IMR-90 (cell line): Measurements from ENCODE around the gene C3orf85. TPM values are rescaled to one million over a fixed set of nuclear protein-coding genes. Genes with fewer than 3 reads are reported as not detected.

Source experiments
- ATAC-seq: fragments of 200-7000 bp; cut with Tn5 transposase; 2 replicates; pipeline ENCODE4 v1.9.1; 2020; ENCODE audit warnings: low read depth, mild to moderate bottlenecking, moderate library complexity
- BruUV-seq: library from RNA; stranded (reverse); fragments of 400-500 nt; replicated peaks from 2 replicates; lab custom pipeline; 2021; lab: Mats Ljungman, UMichigan
- CTCF ChIA-PET: fragments of 300-600 bp; formaldehyde crosslinking; extraction: SDS; loops from one replicate; lab custom pipeline; 2021; ENCODE audit warnings: antibody characterized with exemption; lab: Yijun Ruan, JAX
- POLR2A ChIA-PET: fragments of 300-600 bp; sonication (Branson Sonifier 250); formaldehyde crosslinking; loops from one replicate; lab custom pipeline; 2022; ENCODE audit warnings: antibody characterized with exemption; ENCODE audit not compliant: unreplicated experiment; lab: Charles Lee
- DNase-seq: peaks from one replicate; pipeline ENCODE4 v3.0.0; 2013
- H2AFZ ChIP-seq: replicated peaks from 2 replicates; pipeline ENCODE3; 2013; ENCODE audit warnings: low read length, mild to moderate bottlenecking; ENCODE audit not compliant: poor library complexity
- H2AK5ac ChIP-seq: 2 replicates; pipeline ENCODE4 v1.6.1; 2013; ENCODE audit warnings: low read depth, low read length, inconsistent platforms
- H2AK9ac ChIP-seq: replicated peaks from 2 replicates; pipeline ENCODE3; 2013; ENCODE audit warnings: mild to moderate bottlenecking, low read depth, low read length, moderate library complexity; ENCODE audit not compliant: poor library complexity
- H2BK120ac ChIP-seq: 2 replicates; pipeline ENCODE4 v1.6.1; 2013; ENCODE audit warnings: low read depth, low read length, inconsistent platforms
- H2BK15ac ChIP-seq: 3 replicates; pipeline ENCODE4 v1.6.1; 2013; ENCODE audit warnings: low read depth, low read length, inconsistent platforms
- H2BK20ac ChIP-seq: 2 replicates; pipeline ENCODE4 v1.6.1; 2013; ENCODE audit warnings: low read depth, mild to moderate bottlenecking, inconsistent platforms, low read length, moderate library complexity
- H2BK5ac ChIP-seq: 2 replicates; pipeline ENCODE4 v1.6.1; 2013; ENCODE audit warnings: mild to moderate bottlenecking, low read depth, low read length, inconsistent platforms; ENCODE audit not compliant: poor library complexity, severe bottlenecking
- H3K14ac ChIP-seq: replicated peaks from 2 replicates; pipeline ENCODE4 v1.6.1; 2013; ENCODE audit warnings: low read depth, low read length, inconsistent platforms
- H3K18ac ChIP-seq: 2 replicates; pipeline ENCODE4 v1.6.1; 2013; ENCODE audit warnings: low read depth, low read length, control low read depth
- H3K23ac ChIP-seq: 2 replicates; pipeline ENCODE4 v1.6.1; 2013; ENCODE audit warnings: low read depth, low read length, inconsistent platforms
- H3K27ac ChIP-seq: 2 replicates; pipeline ENCODE4 v1.5.1; 2013; ENCODE audit warnings: mild to moderate bottlenecking, control low read depth, low read length; ENCODE audit not compliant: insufficient read depth
- H3K27me3 ChIP-seq: 2 replicates; pipeline ENCODE4 v1.6.1; 2013; ENCODE audit warnings: low read length; ENCODE audit not compliant: control insufficient read depth, insufficient read depth
- H3K36me3 ChIP-seq: 2 replicates; pipeline ENCODE4 v1.6.1; 2013; ENCODE audit warnings: low read length, mixed read lengths; ENCODE audit not compliant: control insufficient read depth, insufficient read depth
- H3K4ac ChIP-seq: 2 replicates; pipeline ENCODE4 v1.6.1; 2013; ENCODE audit warnings: low read depth, low read length, inconsistent platforms
- H3K4me1 ChIP-seq: 2 replicates; pipeline ENCODE4 v1.6.1; 2013; ENCODE audit warnings: low read length, mixed read lengths; ENCODE audit not compliant: control insufficient read depth, insufficient read depth
- H3K4me2 ChIP-seq: 2 replicates; pipeline ENCODE4 v1.6.1; 2013; ENCODE audit warnings: low read depth, mild to moderate bottlenecking, control low read depth, low read length, moderate library complexity
- H3K4me3 ChIP-seq: 2 replicates; pipeline ENCODE4 v1.5.1; 2013; ENCODE audit warnings: low read depth, mild to moderate bottlenecking, control low read depth, low read length, moderate library complexity; ENCODE audit not compliant: insufficient read depth
- H3K56ac ChIP-seq: 2 replicates; pipeline ENCODE4 v1.6.1; 2013; ENCODE audit warnings: low read length, inconsistent platforms; ENCODE audit not compliant: insufficient read depth; ENCODE audit errors: extremely low read depth
- H3K79me1 ChIP-seq, 2 experiments: 2 replicates each; pipeline ENCODE4 v1.6.1; 2013; ENCODE audit warnings: low read length in 2 of 2, inconsistent platforms in 1 of 2, low read depth in 1 of 2
- H3K9ac ChIP-seq: 2 replicates; pipeline ENCODE4 v1.6.1; 2013; ENCODE audit warnings: low read depth, low read length, control low read depth
- H3K9me1 ChIP-seq: 2 replicates; pipeline ENCODE4 v1.6.1; 2013; ENCODE audit warnings: low read length, inconsistent platforms; ENCODE audit not compliant: insufficient read depth
- H3K9me3 ChIP-seq: 2 replicates; pipeline ENCODE4 v1.6.1; 2013; ENCODE audit warnings: low read length; ENCODE audit not compliant: control insufficient read depth, insufficient read depth
- H4K20me1 ChIP-seq: 2 replicates; pipeline ENCODE4 v1.6.1; 2013; ENCODE audit warnings: low read length, inconsistent platforms; ENCODE audit not compliant: insufficient read depth
- H4K5ac ChIP-seq: 2 replicates; pipeline ENCODE4 v1.6.1; 2013; ENCODE audit warnings: mild to moderate bottlenecking, low read depth, low read length, control low read depth
- H4K8ac ChIP-seq, 2 experiments: 2 replicates each; pipeline ENCODE4 v1.6.1; 2013; ENCODE audit warnings: low read depth in 2 of 2, low read length in 2 of 2, control low read depth in 1 of 2, inconsistent platforms in 1 of 2
- H4K91ac ChIP-seq: 2 replicates; pipeline ENCODE4 v1.6.1; 2013; ENCODE audit warnings: low read depth, low read length, inconsistent platforms; ENCODE audit not compliant: insufficient read depth
- CHD1 ChIP-seq: IDR thresholded peaks from 2 replicates; pipeline ENCODE4 v1.6.1; 2012; ENCODE audit warnings: low read depth, low read length, improper control_type of control experiment
- ELK1 ChIP-seq: fragments of 150-350 bp; IDR thresholded peaks from 2 replicates; pipeline ENCODE4 v1.6.1; 2016; ENCODE audit warnings: low read depth, mild to moderate bottlenecking, low read length, moderate library complexity, borderline replicate concordance
- FOS ChIP-seq: fragments of 150-350 bp; IDR thresholded peaks from 2 replicates; pipeline ENCODE4 v1.6.1; 2016; ENCODE audit warnings: low read depth, low read length
- MAFK ChIP-seq: IDR thresholded peaks from 2 replicates; pipeline ENCODE4 v1.6.1; 2012; ENCODE audit warnings: low read depth, low read length, improper control_type of control experiment
- MAZ ChIP-seq: IDR thresholded peaks from 2 replicates; pipeline ENCODE4 v1.6.1; 2012; ENCODE audit warnings: low read depth, mild to moderate bottlenecking, low read length, improper control_type of control experiment, moderate library complexity, borderline replicate concordance
- MXI1 ChIP-seq: IDR thresholded peaks from 2 replicates; pipeline ENCODE4 v1.6.1; 2012; ENCODE audit warnings: low read depth, mild to moderate bottlenecking, low read length, moderate library complexity, borderline replicate concordance
- NFE2L2 ChIP-seq: fragments of 150-350 bp; IDR thresholded peaks from 2 replicates; pipeline ENCODE4 v1.6.1; 2016; ENCODE audit warnings: low read depth, mild to moderate bottlenecking, low read length
- POLR2A ChIP-seq: IDR thresholded peaks from 2 replicates; pipeline ENCODE4 v1.6.1; 2012; ENCODE audit warnings: mild to moderate bottlenecking, low read depth, low read length
- RAD21 ChIP-seq: IDR thresholded peaks from 2 replicates; pipeline ENCODE4 v1.6.1; 2012; ENCODE audit warnings: low read length, improper control_type of control experiment
- RFX5 ChIP-seq: IDR thresholded peaks from 2 replicates; pipeline ENCODE4 v1.8.0; 2012; ENCODE audit warnings: low read depth, mild to moderate bottlenecking, low read length, moderate library complexity
- USF2 ChIP-seq: fragments of 150-350 bp; IDR thresholded peaks from 2 replicates; pipeline ENCODE4 v1.6.1; 2017; ENCODE audit warnings: mild to moderate bottlenecking, antibody characterized with exemption, low read length, low read depth
- WGBS, 2 experiments: methylation state at CpG; one replicate each; pipeline versions ENCODE4 v1.1.5 to v1.1.7; 2013; ENCODE audit warnings: missing lambda C conversion rate in 2 of 2; ENCODE audit not compliant: insufficient read length in 1 of 2; ENCODE audit errors: extremely low coverage in 2 of 2; 5-methylcytosine and 5-hydroxymethylcytosine counted together
- dilution Hi-C: fragments of 300-500 bp; cut with HindIII; formaldehyde crosslinking; loops from one replicate; pipeline ENCODE4 v1.14.3; 2018; ENCODE audit warnings: low sequenced_read_pairs; ENCODE audit not compliant: unreplicated experiment
- in situ Hi-C: fragments of 300-500 bp; cut with MboI; formaldehyde crosslinking; loops from 3 replicates; pipeline ENCODE4 v1.14.3; 2019; ENCODE audit warnings: low sequenced_read_pairs, inconsistent platforms, mixed read lengths
- intact Hi-C: fragments of 100-400 bp; cut with micrococcal nuclease; formaldehyde crosslinking; loops from 2 replicates; pipeline ENCODE4 v1.10.0; 2022
- polyA plus RNA-seq, 3 experiments: library from polyadenylated mRNA; depleted of rRNA; stranded (reverse); fragments of >200 nt; gene quantifications; 2 replicates each; pipeline ENCODE4 v1.2.3, GENCODE V29; 2012; ENCODE audit warnings: low replicate concordance in 1 of 3
- total RNA-seq: library from RNA; depleted of rRNA; stranded (reverse); fragments of >200 nt; gene quantifications from 2 replicates; pipeline ENCODE4 v1.2.3, GENCODE V29; 2012

The C3orf85 gene
- total and polyA plus RNA-seq, 2 of the 4 experiments (the other 2 are of a cell fraction) = not detected

GRCh38 chr3:109132801-109133473 is 3.6 kb upstream of the C3orf85 start:
- H2AK5ac ChIP-seq = no peak overlapping the region
- no peak overlapping the region for H3K9ac ChIP-seq
- H3K27me3 ChIP-seq = no peaks in the 10 kb centered on the region
- no peak overlapping the region for H2AFZ ChIP-seq
- no peak overlapping the region for H3K56ac ChIP-seq
- H4K91ac ChIP-seq = no peak overlapping the region
- H3K9me3 ChIP-seq = no peaks in the 10 kb centered on the region
- no peak overlapping the region for H3K27ac ChIP-seq
- no peak overlapping the region for H2BK20ac ChIP-seq
- H3K18ac ChIP-seq = no peak overlapping the region
- BruUV-seq = no TSS peak
- H3K4me3 ChIP-seq = no peak overlapping the region
- ATAC-seq (no peak; the same call in 1 of the 2 replicates), DNase-seq (peak; percentile 0)
- TF ChIP-seq ELK1 (no peak), MXI1 (no peak), USF2 (no peak), MAZ (no peak), MAFK (no peak), POLR2A (no peak), RFX5 (no peak), NFE2L2 (no peak), CHD1 (no peak), RAD21 (no peak), FOS (no peak)
- no peak overlapping the region for H3K4ac ChIP-seq
- H3K79me1 ChIP-seq = no peaks in the 10 kb centered on the region
- ChIA-PET POLR2A (no interaction called here), CTCF (no interaction called here)
- no peaks in the 10 kb centered on the region for H3K9me1 ChIP-seq
- no peak overlapping the region for H3K14ac ChIP-seq
- WGBS, 2 experiments = no CpG with 5 or more reads among the region's 5 CpGs
- no peaks in the 10 kb centered on the region for H3K4me1 ChIP-seq
- H4K5ac ChIP-seq = no peak overlapping the region
- no peak overlapping the region for H3K4me2 ChIP-seq
- in situ Hi-C loops (no loop called here), dilution Hi-C loops (no loop called here), intact Hi-C loops (no loop called here)
- no peak overlapping the region for H2AK9ac ChIP-seq
- H4K20me1 ChIP-seq = no peaks in the 10 kb centered on the region
- no peak overlapping the region for H2BK15ac ChIP-seq
- H2BK120ac ChIP-seq = no peak overlapping the region
- H3K36me3 ChIP-seq = no peaks in the 10 kb centered on the region
- no peak overlapping the region for H2BK5ac ChIP-seq
- H4K8ac ChIP-seq = no peak overlapping the region
- no peak overlapping the region for H3K23ac ChIP-seq
